Measurements from ENCODE around the gene CCDC201.
"Not testable (repeated sequence)": the region's sequence is repeated elsewhere in the genome, so short reads cannot be mapped to it uniquely, and the experiment has no call there.

- TF ChIP-seq CTCF, EP300 (IDR thresholded peaks at IDR 0.05): not testable (repeated sequence)
These were observed 30.8 kb downstream of the CCDC201 start for GRCh38 chr7:45841926-45842717.

Data from sigmoid colon (tissue), 4 donors.